NCI-H82 (cell line): ENCODE measurements around the gene TMEM233.
A peak's percentile ranks its signal among the peaks of the same experiment; 100 is the strongest.
"Not testable (repeated sequence)": the region's sequence is repeated elsewhere in the genome, so short reads cannot be mapped to it uniquely, and the experiment has no call there.

Experiments
- DNase-seq: peaks from one replicate; lab custom pipeline; 2025; lab: John Stamatoyannopoulos, UW

TMEM233 gene

GRCh38 chr12:119609358-119609757 is 15.8 kb downstream of the TMEM233 start:
- DNase-seq, result no peak

- DNase-seq, result no peak
These were observed 19.9 kb downstream of the TMEM233 start for GRCh38 chr12:119613319-119613936.

- no peak for DNase-seq
These were observed 21.1 kb downstream of the TMEM233 start for GRCh38 chr12:119614705-119615104.

- no peak for DNase-seq
These were observed 22.2 kb downstream of the TMEM233 start for GRCh38 chr12:119615518-119616475.

- DNase-seq, result not testable (repeated sequence)
These were observed 24.8 kb downstream of the TMEM233 start for GRCh38 chr12:119618328-119618896.

- no peak for DNase-seq
These were observed 26.9 kb downstream of the TMEM233 start for GRCh38 chr12:119620490-119620889.

GRCh38 chr12:119621878-119622277 is 28.3 kb downstream of the TMEM233 start:
- no peak for DNase-seq

- no peak for DNase-seq
These were observed 31.4 kb downstream of the TMEM233 start for GRCh38 chr12:119624966-119625365.

GRCh38 chr12:119627019-119627643 is 33.6 kb downstream of the TMEM233 start:
- DNase-seq, result no peak

- DNase-seq, result no peak
These were observed 34.1 kb downstream of the TMEM233 start for GRCh38 chr12:119627686-119628085.

GRCh38 chr12:119630223-119630780 is 36.7 kb downstream of the TMEM233 start:
- DNase-seq, result peak; percentile 73

- no peak for DNase-seq
These were observed 37.5 kb downstream of the TMEM233 start for GRCh38 chr12:119630962-119631550.

- peak; percentile 57 for DNase-seq
These were observed 38.5 kb downstream of the TMEM233 start for GRCh38 chr12:119631930-119632678.

GRCh38 chr12:119634743-119635142 is 41.2 kb downstream of the TMEM233 start:
- DNase-seq, result no peak

GRCh38 chr12:119642986-119643385 is 49.4 kb downstream of the TMEM233 start:
- no peak for DNase-seq

GRCh38 chr12:119644930-119645329 is 51.4 kb downstream of the TMEM233 start:
- DNase-seq, result no peak

- no peak for DNase-seq
These were observed 52.0 kb downstream of the TMEM233 start for GRCh38 chr12:119645535-119646059.

- peak; percentile 33 for DNase-seq
These were observed 55.7 kb downstream of the TMEM233 start for GRCh38 chr12:119649202-119649808.

GRCh38 chr12:119652665-119653064 is 59.1 kb downstream of the TMEM233 start:
- no peak for DNase-seq

GRCh38 chr12:119657001-119657400 is 63.4 kb downstream of the TMEM233 start:
- not testable (repeated sequence) for DNase-seq
